CD4-positive, alpha-beta T cell treated with Interleukin-4 for 4 hours (primary cell): ENCODE results near the gene ZBTB38.

Experiments
- DNase-seq: peaks from one replicate; pipeline ENCODE4 v3.0.0-alpha.2; 2020

ZBTB38 gene

GRCh38 chr3:141341536-141341935 lies 26.8 kb upstream of the ZBTB38 start:
- no peak for DNase-seq

- DNase-seq: no peak
Measured at GRCh38 chr3:141342386-141342785, 25.9 kb upstream of the ZBTB38 start.

- DNase-seq: no peak
Measured at GRCh38 chr3:141343077-141343476, 25.2 kb upstream of the ZBTB38 start.

- DNase-seq: no peak
Measured at GRCh38 chr3:141343865-141344271, 24.4 kb upstream of the ZBTB38 start.

GRCh38 chr3:141345528-141345927 lies 22.8 kb upstream of the ZBTB38 start:
- no peak for DNase-seq

- DNase-seq: no peak
Measured at GRCh38 chr3:141346007-141346406, 22.3 kb upstream of the ZBTB38 start.

GRCh38 chr3:141346418-141346817 lies 21.9 kb upstream of the ZBTB38 start:
- no peak for DNase-seq

GRCh38 chr3:141346839-141347238 lies 21.5 kb upstream of the ZBTB38 start:
- DNase-seq: no peak

GRCh38 chr3:141348837-141349236 lies 19.5 kb upstream of the ZBTB38 start:
- no peak for DNase-seq

GRCh38 chr3:141349711-141350110 lies 18.6 kb upstream of the ZBTB38 start:
- DNase-seq: no peak

- no peak for DNase-seq
Measured at GRCh38 chr3:141350666-141351065, 17.6 kb upstream of the ZBTB38 start.

GRCh38 chr3:141352262-141352984 lies 15.9 kb upstream of the ZBTB38 start:
- no peak for DNase-seq

- DNase-seq: no peak
Measured at GRCh38 chr3:141353652-141354495, 14.4 kb upstream of the ZBTB38 start.

- DNase-seq: no peak
Measured at GRCh38 chr3:141354517-141354916, 13.8 kb upstream of the ZBTB38 start.

GRCh38 chr3:141355242-141355641 lies 13.1 kb upstream of the ZBTB38 start:
- no peak for DNase-seq

- no peak for DNase-seq
Measured at GRCh38 chr3:141356046-141356445, 12.3 kb upstream of the ZBTB38 start.

- peak; percentile 66 for DNase-seq
Measured at GRCh38 chr3:141360888-141361598, 7.3 kb upstream of the ZBTB38 start.

GRCh38 chr3:141362736-141363135 lies 5.6 kb upstream of the ZBTB38 start:
- DNase-seq: no peak

- no peak for DNase-seq
Measured at GRCh38 chr3:141365201-141365600, 3.1 kb upstream of the ZBTB38 start.

GRCh38 chr3:141366285-141367037 lies 1.8 kb upstream of the ZBTB38 start:
- DNase-seq: no peak

- no peak for DNase-seq
Measured at GRCh38 chr3:141367038-141367730, 1.1 kb upstream of the ZBTB38 start.
